Measurements from ENCODE around the gene DNAAF1.

The DNAAF1 gene

GRCh38 chr16:84121007-84121406, 24.1 kb upstream of the DNAAF1 start:
- DNase-seq (ENCODE audit: low read depth in 3 of 3, low spot score in 1 of 3) = no peak

GRCh38 chr16:84124257-84125073, 20.6 kb upstream of the DNAAF1 start:
- no peak for DNase-seq (ENCODE audit: low read depth in 3 of 3, low spot score in 1 of 3)

- DNase-seq (ENCODE audit: low read depth in 3 of 3, low spot score in 1 of 3) = no peak
Measured at GRCh38 chr16:84131117-84131516, 14.0 kb upstream of the DNAAF1 start.

GRCh38 chr16:84132527-84133285, 12.4 kb upstream of the DNAAF1 start:
- no peak for DNase-seq (ENCODE audit: low read depth in 3 of 3, low spot score in 1 of 3)

- DNase-seq (ENCODE audit: low read depth in 3 of 3, low spot score in 1 of 3) = no peak
Measured at GRCh38 chr16:84136331-84137125, 8.6 kb upstream of the DNAAF1 start.

- no peak for DNase-seq (ENCODE audit: low read depth in 3 of 3, low spot score in 1 of 3)
Measured at GRCh38 chr16:84137287-84137686, 7.8 kb upstream of the DNAAF1 start.

GRCh38 chr16:84137769-84138357, 7.2 kb upstream of the DNAAF1 start:
- DNase-seq (ENCODE audit: low read depth in 3 of 3, low spot score in 1 of 3) = no peak

- DNase-seq (ENCODE audit: low read depth in 3 of 3, low spot score in 1 of 3) = no peak
Measured at GRCh38 chr16:84138500-84138823, 6.6 kb upstream of the DNAAF1 start.

GRCh38 chr16:84138824-84139627, 6.1 kb upstream of the DNAAF1 start:
- DNase-seq (ENCODE audit: low read depth in 3 of 3, low spot score in 1 of 3) = no peak

GRCh38 chr16:84139628-84140258, 5.4 kb upstream of the DNAAF1 start:
- DNase-seq (ENCODE audit: low read depth in 3 of 3, low spot score in 1 of 3) = no peak

- DNase-seq (ENCODE audit: low read depth in 3 of 3, low spot score in 1 of 3) = no peak
Measured at GRCh38 chr16:84141143-84141670, 3.9 kb upstream of the DNAAF1 start.

GRCh38 chr16:84143081-84143480, 2.0 kb upstream of the DNAAF1 start:
- no peak for DNase-seq (ENCODE audit: low read depth in 3 of 3, low spot score in 1 of 3)

- DNase-seq (ENCODE audit: low read depth in 3 of 3, low spot score in 1 of 3) = no peak
Measured at GRCh38 chr16:84143784-84144199, 1.3 kb upstream of the DNAAF1 start.

- peak in 1 of 3 donors; percentile 24 for DNase-seq (ENCODE audit: low read depth in 3 of 3, low spot score in 1 of 3)
Measured at GRCh38 chr16:84144209-84144858, 774 bp upstream of the DNAAF1 start.

- no peak for DNase-seq (ENCODE audit: low read depth in 3 of 3, low spot score in 1 of 3)
Measured at GRCh38 chr16:84150926-84151325, 5.8 kb downstream of the DNAAF1 start.

GRCh38 chr16:84153660-84154214, 8.6 kb downstream of the DNAAF1 start:
- DNase-seq (ENCODE audit: low read depth in 3 of 3, low spot score in 1 of 3) = no peak

GRCh38 chr16:84155226-84155625, 10.1 kb downstream of the DNAAF1 start:
- DNase-seq (ENCODE audit: low read depth in 3 of 3, low spot score in 1 of 3) = no peak

- DNase-seq (ENCODE audit: low read depth in 3 of 3, low spot score in 1 of 3) = no peak
Measured at GRCh38 chr16:84155771-84156170, 10.7 kb downstream of the DNAAF1 start.

- no peak for DNase-seq (ENCODE audit: low read depth in 3 of 3, low spot score in 1 of 3)
Measured at GRCh38 chr16:84156342-84156784, 11.3 kb downstream of the DNAAF1 start.
